ENCODE results near the gene PPL. TPM values are rescaled to one million over a fixed set of nuclear protein-coding genes. Genes with fewer than 3 reads are reported as not detected.
"Not testable (repeated sequence)": the region's sequence is repeated elsewhere in the genome, so short reads cannot be mapped to it uniquely, and the experiment has no call there.

Gene PPL
- total and polyA plus RNA-seq, 8 donors: 30.4 to 77.1 (median 37.2) TPM

GRCh38 chr16:4897328-4897727, 39.6 kb downstream of the PPL start:
- intact Hi-C loops (cut with DNase I): no loop called here
- peaks cover 0 to 62% of the 10 kb centered on the region in 2 donors for H3K36me3 ChIP-seq

GRCh38 chr16:4896761-4897160, 40.2 kb downstream of the PPL start:
- H3K4me3 ChIP-seq; H3K9me3 ChIP-seq; H3K27ac ChIP-seq; ATAC-seq; H3K27me3 ChIP-seq; intact Hi-C loops (cut with DNase I); H3K4me1 ChIP-seq: not testable (repeated sequence)
- DNase-seq: peak in 1 of 4 donors; percentile 26
- H3K36me3 ChIP-seq: peaks cover 0 to 62% of the 10 kb centered on the region in 2 donors

More at GRCh38 chr16:4897328-4897727, 39.6 kb downstream of the PPL start:
- Histone ChIP-seq H3K9me3 (no peaks in the 10 kb centered on the region), H3K27ac (no peak overlapping the region), H3K27me3 (no peaks in the 10 kb centered on the region), H3K4me3 (no peak overlapping the region), H3K4me1 (no peaks in the 10 kb centered on the region)
- DNase-seq (peak in 1 of 4 donors; percentile 60), ATAC-seq (no peak)
- TF ChIP-seq CTCF (IDR thresholded peaks at IDR 0.05): no peak

- intact Hi-C loops (cut with DNase I): no loop called here
- DNase-seq (peak in 1 of 4 donors; percentile 49), ATAC-seq (no peak)
- Histone ChIP-seq H3K9me3 (no peaks in the 10 kb centered on the region), H3K27ac (no peak overlapping the region), H3K27me3 (no peaks in the 10 kb centered on the region), H3K4me1 (no peaks in the 10 kb centered on the region), H3K4me3 (no peak overlapping the region), H3K36me3 (peaks cover 0 to 76% of the 10 kb centered on the region in 2 donors)
- TF ChIP-seq CTCF (IDR thresholded peaks at IDR 0.05): no peak
These were observed 41.6 kb downstream of the PPL start for GRCh38 chr16:4895366-4895765.

- peaks cover 0 to 84% of the 10 kb centered on the region in 2 donors for H3K36me3 ChIP-seq
- no peak for TF ChIP-seq CTCF (IDR thresholded peaks at IDR 0.05)
- H3K27me3 ChIP-seq: no peaks in the 10 kb centered on the region
- H3K4me3 ChIP-seq: no peak overlapping the region
- DNase-seq (peak in 1 of 4 donors; percentile 61), ATAC-seq (no peak)
- intact Hi-C loops (cut with DNase I): no loop called here
- no peak overlapping the region for H3K27ac ChIP-seq
- H3K4me1 ChIP-seq: no peaks in the 10 kb centered on the region
- H3K9me3 ChIP-seq: no peaks in the 10 kb centered on the region
These were observed 42.4 kb downstream of the PPL start for GRCh38 chr16:4894276-4895150.

GRCh38 chr16:4893103-4893862, 43.7 kb downstream of the PPL start:
- H3K4me3 ChIP-seq: no peak overlapping the region
- H3K4me1 ChIP-seq: no peaks in the 10 kb centered on the region
- H3K36me3 ChIP-seq: peaks cover 0 to 76% of the 10 kb centered on the region in 2 donors
- intact Hi-C loops (cut with DNase I): no loop called here
- TF ChIP-seq CTCF (IDR thresholded peaks at IDR 0.05): no peak
- no peak overlapping the region for H3K27ac ChIP-seq
- DNase-seq: peak in 1 of 4 donors; percentile 69
- no peaks in the 10 kb centered on the region for H3K9me3 ChIP-seq
- ATAC-seq: no peak
- H3K27me3 ChIP-seq: no peaks in the 10 kb centered on the region

Data from left lung (tissue), 10 donors.